Ascending aorta (tissue), 2 donors: ENCODE data around the gene LIMCH1. TPM values are rescaled to one million over a fixed set of nuclear protein-coding genes. Genes with fewer than 3 reads are reported as not detected.
A peak's percentile ranks its signal among the peaks of the same experiment; 100 is the strongest.

Experiments used
- DNase-seq, 2 donors: peaks; one replicate each; pipeline ENCODE4 v3.0.0-alpha.2; 2019; ENCODE audit warnings: low spot score in 2 of 2
- H3K27ac ChIP-seq, 2 donors: fragments of 200-600 bp; sonication (generic); one replicate each; pipeline ENCODE4 v1.5.1; 2016 to 2017; ENCODE audit warnings: mild to moderate bottlenecking in 1 of 2
- H3K27me3 ChIP-seq: fragments of 200-600 bp; sonication (generic); one replicate; pipeline ENCODE4 v1.5.1; 2017
- H3K36me3 ChIP-seq, 2 donors: fragments of 200-600 bp; sonication (generic); one replicate each; pipeline ENCODE4 v1.5.1; 2016
- H3K4me1 ChIP-seq, 2 donors: fragments of 200-600 bp; sonication (generic); one replicate each; pipeline ENCODE4 v1.5.1; 2016 to 2017; ENCODE audit warnings: mild to moderate bottlenecking in 1 of 2
- H3K4me3 ChIP-seq, 2 donors: fragments of 200-600 bp; sonication (generic); one replicate each; pipeline ENCODE4 v1.5.1; 2016 to 2017; ENCODE audit warnings: mild to moderate bottlenecking in 1 of 2
- H3K9me3 ChIP-seq, 2 donors: fragments of 200-600 bp; sonication (generic); one replicate each; pipeline ENCODE4 v1.5.1; 2016
- intact Hi-C: fragments of 100-400 bp; cut with DNase I; formaldehyde crosslinking; loops from one replicate; pipeline ENCODE4 v1.15.1; 2023
- total RNA-seq: library from RNA; depleted of rRNA; stranded (reverse); fragments of >200 nt; gene quantifications from one replicate; pipeline ENCODE4 v1.1.0, GENCODE V29; 2016
- TF ChIP-seq, protein P1 (sequence below), 3 experiments: fragments of 200-600 bp in 2 of 3; fragments of 450-650 bp in 1 of 3; sonication (generic) in 2 of 3; IDR thresholded peaks; one replicate each; pipeline ENCODE4 v1.5.1; 2016 to 2019; ENCODE audit warnings: antibody characterized with exemption in 3 of 3, mild to moderate bottlenecking in 1 of 3, moderate library complexity in 1 of 3

The LIMCH1 gene
- total RNA-seq, 1 donor from 2014 or later = 44.4 TPM

DNA sequence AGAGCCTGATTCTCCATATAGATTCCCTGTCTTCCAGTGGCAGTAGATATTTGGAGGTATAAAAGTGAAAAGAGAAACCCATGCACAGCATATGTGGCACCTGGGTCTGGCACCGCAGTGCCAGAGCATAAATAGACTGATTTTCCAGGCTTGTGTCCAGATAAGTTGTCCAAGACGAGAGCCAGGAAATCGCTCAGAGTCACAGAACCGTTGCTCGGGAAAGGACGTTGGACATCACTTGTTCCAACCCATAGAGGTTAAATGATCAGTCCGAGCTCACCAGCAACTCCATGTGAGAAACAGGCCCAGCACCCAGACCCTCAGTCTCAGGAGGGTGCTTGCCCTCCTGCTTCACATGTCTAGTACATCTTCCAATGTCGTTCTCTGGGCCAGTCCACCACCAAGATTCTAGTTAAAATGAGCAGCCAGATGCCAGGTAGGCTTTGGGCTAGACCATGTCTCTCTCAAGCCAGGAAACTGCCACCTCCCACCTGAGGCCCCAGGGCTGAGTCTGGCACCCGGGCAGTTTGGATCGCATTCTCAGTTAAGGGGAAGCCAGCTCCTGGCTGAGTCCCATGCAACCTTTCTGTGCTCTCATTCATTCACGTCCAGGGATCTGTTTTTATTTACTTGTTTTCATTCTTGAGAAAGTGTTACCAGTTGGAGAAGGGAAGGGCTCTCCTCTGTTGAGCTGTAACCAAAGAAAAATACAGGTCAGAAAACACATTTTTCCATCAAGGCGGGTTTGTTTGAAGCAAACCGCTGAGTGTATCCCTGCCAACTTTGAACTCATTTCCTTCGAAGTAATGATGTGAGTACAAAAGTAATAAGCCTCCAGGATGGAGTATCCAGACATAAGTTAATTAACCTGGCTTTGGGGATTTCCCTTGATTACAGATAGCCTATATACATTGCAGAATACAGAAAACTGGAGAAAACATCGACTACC is 118.9 kb downstream of the LIMCH1 start:
- H3K9me3 ChIP-seq = no peaks in the 10 kb centered on the region
- intact Hi-C loops = loop anchor here (5.0 kb wide), 2 partner anchors 225 to 295 kb away; no protein-coding TSS in a partner anchor
- peaks cover 7 to 14% of the 10 kb centered on the region in 2 donors for H3K4me1 ChIP-seq
- H3K27ac ChIP-seq = peak overlapping the region; percentile 78 to 79
- TF ChIP-seq, protein P1, sequence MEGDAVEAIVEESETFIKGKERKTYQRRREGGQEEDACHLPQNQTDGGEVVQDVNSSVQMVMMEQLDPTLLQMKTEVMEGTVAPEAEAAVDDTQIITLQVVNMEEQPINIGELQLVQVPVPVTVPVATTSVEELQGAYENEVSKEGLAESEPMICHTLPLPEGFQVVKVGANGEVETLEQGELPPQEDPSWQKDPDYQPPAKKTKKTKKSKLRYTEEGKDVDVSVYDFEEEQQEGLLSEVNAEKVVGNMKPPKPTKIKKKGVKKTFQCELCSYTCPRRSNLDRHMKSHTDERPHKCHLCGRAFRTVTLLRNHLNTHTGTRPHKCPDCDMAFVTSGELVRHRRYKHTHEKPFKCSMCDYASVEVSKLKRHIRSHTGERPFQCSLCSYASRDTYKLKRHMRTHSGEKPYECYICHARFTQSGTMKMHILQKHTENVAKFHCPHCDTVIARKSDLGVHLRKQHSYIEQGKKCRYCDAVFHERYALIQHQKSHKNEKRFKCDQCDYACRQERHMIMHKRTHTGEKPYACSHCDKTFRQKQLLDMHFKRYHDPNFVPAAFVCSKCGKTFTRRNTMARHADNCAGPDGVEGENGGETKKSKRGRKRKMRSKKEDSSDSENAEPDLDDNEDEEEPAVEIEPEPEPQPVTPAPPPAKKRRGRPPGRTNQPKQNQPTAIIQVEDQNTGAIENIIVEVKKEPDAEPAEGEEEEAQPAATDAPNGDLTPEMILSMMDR (IDR thresholded peaks at IDR 0.05) = no peak
- DNase-seq = peak in 1 of 2 donors; percentile 70
- no peak overlapping the region for H3K4me3 ChIP-seq
- H3K27me3 ChIP-seq = no peaks in the 10 kb centered on the region
- peaks cover 10 to 23% of the 10 kb centered on the region in 2 donors for H3K36me3 ChIP-seq

DNA sequence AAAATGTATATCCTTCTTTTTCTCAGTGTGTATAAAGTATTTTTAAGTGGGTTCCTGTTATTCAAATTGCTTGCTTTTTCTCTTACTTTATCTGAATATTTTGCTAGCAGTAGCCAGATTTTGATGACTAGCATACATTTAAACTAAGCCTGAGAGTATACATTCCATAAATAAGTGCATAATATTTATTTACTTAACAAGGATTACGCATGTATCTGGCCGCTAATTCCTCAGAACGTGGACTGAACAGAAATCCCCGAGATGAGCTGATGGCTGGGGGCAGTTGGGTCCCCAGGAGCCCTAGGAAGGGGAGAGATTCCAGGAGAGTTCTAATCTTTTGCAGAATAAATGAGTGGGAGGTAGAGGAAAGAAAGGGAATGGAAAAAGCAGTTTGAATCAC is 119.6 kb downstream of the LIMCH1 start:
- intact Hi-C loops = loop anchor here (5.0 kb wide), 2 partner anchors 225 to 295 kb away; no protein-coding TSS in a partner anchor
- no peak for DNase-seq
- Histone ChIP-seq H3K27ac (peak overlapping the region in 1 of 2 donors; percentile 79), H3K4me1 (peaks cover 7 to 14% of the 10 kb centered on the region in 2 donors), H3K4me3 (no peak overlapping the region), H3K27me3 (no peaks in the 10 kb centered on the region), H3K36me3 (peaks cover 7 to 16% of the 10 kb centered on the region in 2 donors), H3K9me3 (no peaks in the 10 kb centered on the region)
- TF ChIP-seq, protein P1 (IDR thresholded peaks at IDR 0.05) = no peak

DNA sequence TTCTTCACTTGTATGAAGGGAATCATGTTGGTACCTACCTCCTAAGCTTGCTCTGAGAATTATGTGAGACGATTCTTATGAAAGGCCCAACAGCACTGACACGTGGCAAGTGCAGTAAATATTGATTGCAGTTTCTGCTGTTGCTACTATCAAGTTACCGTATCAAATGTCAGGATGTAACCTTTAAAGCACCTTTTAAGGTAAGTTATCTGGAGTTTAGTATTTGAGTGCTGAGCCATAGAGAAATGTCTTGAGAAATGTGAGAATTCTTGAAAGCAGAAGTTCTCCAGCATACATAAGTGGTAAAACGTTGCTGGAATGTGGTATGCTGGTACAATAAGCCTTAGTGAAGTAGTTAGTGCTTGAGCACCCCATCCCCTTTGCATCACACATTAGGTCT is 120.2 kb downstream of the LIMCH1 start:
- intact Hi-C loops = loop anchor here (5.0 kb wide), 2 partner anchors 226 to 296 kb away; no protein-coding TSS in a partner anchor
- Histone ChIP-seq H3K27ac (no peak overlapping the region), H3K4me1 (peaks cover 7 to 14% of the 10 kb centered on the region in 2 donors), H3K9me3 (no peaks in the 10 kb centered on the region), H3K36me3 (peaks cover 8 to 10% of the 10 kb centered on the region in 2 donors), H3K4me3 (no peak overlapping the region), H3K27me3 (no peaks in the 10 kb centered on the region)
- DNase-seq = no peak
- TF ChIP-seq, protein P1 (IDR thresholded peaks at IDR 0.05) = no peak

DNA sequence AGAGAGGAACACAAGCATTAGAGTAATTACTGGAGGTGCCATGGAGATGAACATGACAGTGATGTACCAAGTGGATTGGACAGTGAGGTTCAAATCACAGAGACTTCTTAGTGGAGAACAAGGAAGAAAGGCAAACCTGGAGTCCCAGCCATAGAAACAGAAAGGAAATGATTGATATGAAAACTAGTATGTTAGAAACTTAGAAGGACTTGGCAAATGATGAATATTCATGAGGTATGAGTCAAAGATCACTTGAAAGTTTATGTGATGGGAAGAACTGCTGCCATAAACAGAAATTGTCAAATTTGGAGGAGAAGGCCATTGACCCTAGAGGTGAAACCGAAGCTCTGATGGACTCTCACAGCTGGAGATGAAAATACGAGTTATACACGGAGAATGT is 122.4 kb downstream of the LIMCH1 start:
- Histone ChIP-seq H3K27me3 (no peaks in the 10 kb centered on the region), H3K4me3 (no peak overlapping the region), H3K27ac (no peak overlapping the region), H3K36me3 (peaks cover 0 to 12% of the 10 kb centered on the region in 2 donors), H3K9me3 (no peaks in the 10 kb centered on the region), H3K4me1 (peaks cover 7 to 14% of the 10 kb centered on the region in 2 donors)
- DNase-seq = no peak
- TF ChIP-seq, protein P1 (IDR thresholded peaks at IDR 0.05) = no peak
- intact Hi-C loops = no loop called here

DNA sequence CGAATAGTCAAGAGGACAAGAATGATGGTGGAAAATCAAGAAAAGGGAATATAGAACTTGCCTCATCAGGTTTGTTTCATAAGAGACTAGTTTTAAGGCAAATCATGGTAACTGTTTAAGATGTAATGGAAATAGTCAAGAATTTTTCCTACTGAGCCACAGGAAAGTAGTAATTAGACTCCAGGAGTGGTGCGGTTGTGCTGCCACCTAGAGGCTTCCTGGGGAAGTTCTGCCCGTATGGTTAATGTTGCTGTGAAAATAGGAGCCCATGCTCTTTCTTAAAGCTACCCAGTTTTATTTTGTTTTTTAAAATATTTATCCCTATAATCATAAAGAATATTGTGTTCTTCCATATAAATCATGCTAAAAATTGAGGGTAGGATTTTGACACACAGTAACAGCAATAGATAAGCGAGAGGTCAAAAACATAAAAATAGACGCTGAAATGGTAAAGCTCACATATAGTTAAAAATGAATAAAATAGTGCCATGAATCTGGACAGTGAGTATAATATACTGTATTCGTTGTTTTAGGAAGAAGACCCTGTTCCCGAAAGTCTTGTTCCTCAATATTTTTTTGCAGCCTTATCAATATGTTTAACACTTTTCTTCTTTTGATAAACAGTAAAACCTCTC is 123.6 kb downstream of the LIMCH1 start:
- Histone ChIP-seq H3K9me3 (no peaks in the 10 kb centered on the region), H3K4me1 (peaks cover 7% of the 10 kb centered on the region in 2 donors), H3K27me3 (no peaks in the 10 kb centered on the region), H3K36me3 (peaks cover 3 to 12% of the 10 kb centered on the region in 2 donors), H3K27ac (no peak overlapping the region), H3K4me3 (no peak overlapping the region)
- intact Hi-C loops = loop anchor here (1.0 kb wide), 2 partner anchors 321 to 380 kb away; no protein-coding TSS in a partner anchor
- TF ChIP-seq, protein P1 (IDR thresholded peaks at IDR 0.05) = peak; percentile 73 to 93 (median 92)
- DNase-seq = peak in 1 of 2 donors; percentile 79
